GM19043 (cell line): Measurements from ENCODE around the gene MYL6.
"Not testable (repeated sequence)": the region's sequence is repeated elsewhere in the genome, so short reads cannot be mapped to it uniquely, and the experiment has no call there.

Experiments
- ATAC-seq: cut with Tn5 transposase; IDR thresholded peaks from one replicate; pipeline ENCODE4 v1.9.1; 2021; ENCODE audit warnings: low read depth; ENCODE audit not compliant: unreplicated experiment

Gene MYL6

GRCh38 chr12:56158029-56158925, at the start of gene MYL6:
Gene MYL6 (plus strand): TSS chr12:56158359. CDS start chr12:56158402, 43 bp downstream.
- ATAC-seq = peak; percentile 87

DNA sequence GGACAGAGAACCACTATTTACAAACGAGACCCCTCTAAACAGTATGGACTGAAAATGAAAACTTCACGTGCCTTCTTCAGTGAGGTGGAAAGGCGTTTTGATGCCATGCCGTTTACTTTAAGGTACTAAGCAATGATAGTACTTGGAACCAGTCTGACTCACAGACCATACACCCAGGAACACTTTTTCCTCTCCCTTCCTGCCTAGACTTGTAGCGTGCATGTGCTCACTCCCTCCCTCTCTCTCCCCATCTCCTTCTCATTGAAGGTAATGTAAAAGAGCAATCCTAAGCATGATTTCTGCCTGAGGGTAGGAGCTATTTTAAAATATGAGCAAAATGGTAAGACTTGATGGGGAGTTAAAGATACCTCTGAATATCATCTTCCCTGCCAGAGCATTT, 47.6 kb upstream of the MYL6 start:
- ATAC-seq = no peak

DNA sequence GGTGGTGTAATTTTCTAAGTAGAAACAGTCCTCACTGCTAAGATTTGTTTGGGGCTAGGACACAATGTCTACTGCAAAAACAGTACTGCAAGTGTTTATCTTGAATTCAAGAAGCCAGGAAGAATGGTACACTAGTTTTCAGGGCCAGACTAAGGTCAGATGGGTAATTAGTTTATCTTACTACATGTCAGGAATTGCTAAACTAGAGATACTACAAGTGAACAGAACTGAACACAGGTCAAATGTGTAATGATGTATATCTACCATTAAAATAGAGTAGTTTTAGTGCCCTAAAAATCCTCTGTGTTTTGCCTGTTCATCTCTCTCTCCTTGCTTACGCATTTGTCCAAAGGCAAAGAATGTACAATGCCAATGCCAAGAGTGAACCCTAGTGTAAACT, 44.1 kb upstream of the MYL6 start:
- no peak for ATAC-seq

DNA sequence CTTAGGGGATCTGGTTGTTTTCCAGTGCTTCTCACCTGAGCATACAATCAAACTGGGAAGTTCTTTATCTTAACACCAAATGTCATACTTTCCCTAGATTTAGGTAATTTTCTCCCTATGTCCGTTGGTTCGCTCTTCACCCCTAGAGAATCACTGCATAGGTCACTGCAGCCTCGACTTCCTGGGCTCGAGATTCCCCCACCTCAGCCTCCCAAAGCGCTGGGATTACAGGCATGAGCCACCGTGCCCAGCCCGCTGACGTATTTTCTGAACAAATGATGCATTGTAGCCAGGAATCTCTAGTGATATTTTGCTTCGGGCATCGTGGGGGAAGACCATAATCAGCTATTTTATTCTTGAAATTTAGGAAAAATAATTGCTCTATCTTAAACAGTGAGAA, 42.8 kb upstream of the MYL6 start:
- no peak for ATAC-seq

- ATAC-seq = peak; percentile 45
These were observed 41.7 kb upstream of the MYL6 start, which contains the start of gene RPL41 for GRCh38 chr12:56116267-56117081. Gene RPL41 (plus strand): TSS chr12:56116633.

GRCh38 chr12:56117082-56117706, 41.0 kb upstream of the MYL6 start:
- not testable (repeated sequence) for ATAC-seq

DNA sequence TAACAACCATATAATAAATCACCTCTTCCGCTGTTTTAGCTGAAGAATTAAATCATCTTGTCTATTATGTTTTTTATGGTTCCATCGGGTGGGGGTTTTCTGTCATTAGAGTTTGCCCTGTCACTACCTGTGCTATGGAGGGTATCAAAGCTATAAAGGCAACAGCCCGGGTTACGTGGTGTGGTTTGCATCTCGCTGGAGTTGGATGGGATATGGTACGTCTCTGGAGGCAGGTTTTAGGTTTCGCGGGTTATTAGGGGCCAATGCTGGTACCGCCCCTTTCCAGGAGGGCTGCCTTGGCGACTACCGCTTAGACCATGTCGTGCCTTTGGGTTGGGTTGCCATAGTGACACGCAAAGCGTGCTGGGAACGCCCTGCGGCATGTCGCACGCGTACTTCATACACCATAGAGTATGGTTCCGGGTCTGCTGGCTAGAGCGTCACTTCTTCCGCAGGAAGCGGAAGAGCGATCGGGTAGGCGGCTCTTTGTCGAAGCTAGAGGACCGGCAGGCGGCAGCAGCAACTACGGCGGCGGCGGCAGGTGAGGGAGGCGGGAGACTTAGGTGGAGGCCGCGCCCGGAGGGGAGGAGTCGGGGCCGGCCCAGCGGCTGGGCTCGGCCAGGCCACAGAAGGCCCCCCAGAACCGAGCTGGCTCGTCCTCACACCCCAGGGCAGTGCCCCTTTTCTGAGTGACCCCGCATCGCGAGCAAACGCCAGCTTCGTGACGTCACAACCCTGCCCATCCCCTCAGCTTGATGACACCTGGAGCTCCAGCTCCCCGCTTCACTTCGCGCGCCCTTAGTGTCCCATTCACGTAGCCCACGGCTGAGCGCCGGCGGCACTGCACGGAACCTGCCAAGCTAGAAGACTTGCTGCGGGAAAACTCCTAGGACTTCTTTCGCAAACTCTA, 40.1 kb upstream of the MYL6 start, which contains the start of gene ZC3H10:
Gene ZC3H10 (plus strand): TSS at position 489 of the 910 bp plus-strand sequence. CDS start 2,297 bp downstream, outside the sequence.
- peak; percentile 77 for ATAC-seq

GRCh38 chr12:56118688-56119357, 39.3 kb upstream of the MYL6 start:
- ATAC-seq = no peak

DNA sequence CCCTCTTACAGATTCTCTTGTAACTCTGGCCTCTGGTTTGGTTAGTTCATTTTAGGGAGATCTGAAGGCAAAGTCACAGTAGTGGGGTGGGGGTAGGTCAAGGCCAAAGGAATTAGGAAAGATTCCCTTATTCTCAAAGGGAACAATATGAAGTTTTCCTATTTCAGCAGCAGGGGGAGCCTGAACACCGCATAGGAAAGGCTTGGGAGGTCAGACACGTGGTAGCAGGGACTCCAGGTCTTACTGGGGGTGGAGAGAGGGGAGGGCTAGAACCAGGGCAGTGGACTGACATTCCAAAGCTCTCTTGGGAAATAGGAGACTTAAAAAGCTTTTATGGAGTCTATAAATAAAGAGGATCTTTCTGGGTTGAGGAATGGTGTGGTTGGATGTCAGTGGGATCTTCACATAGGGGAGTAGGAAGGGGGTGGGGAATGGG, 38.8 kb upstream of the MYL6 start:
- ATAC-seq = no peak

DNA sequence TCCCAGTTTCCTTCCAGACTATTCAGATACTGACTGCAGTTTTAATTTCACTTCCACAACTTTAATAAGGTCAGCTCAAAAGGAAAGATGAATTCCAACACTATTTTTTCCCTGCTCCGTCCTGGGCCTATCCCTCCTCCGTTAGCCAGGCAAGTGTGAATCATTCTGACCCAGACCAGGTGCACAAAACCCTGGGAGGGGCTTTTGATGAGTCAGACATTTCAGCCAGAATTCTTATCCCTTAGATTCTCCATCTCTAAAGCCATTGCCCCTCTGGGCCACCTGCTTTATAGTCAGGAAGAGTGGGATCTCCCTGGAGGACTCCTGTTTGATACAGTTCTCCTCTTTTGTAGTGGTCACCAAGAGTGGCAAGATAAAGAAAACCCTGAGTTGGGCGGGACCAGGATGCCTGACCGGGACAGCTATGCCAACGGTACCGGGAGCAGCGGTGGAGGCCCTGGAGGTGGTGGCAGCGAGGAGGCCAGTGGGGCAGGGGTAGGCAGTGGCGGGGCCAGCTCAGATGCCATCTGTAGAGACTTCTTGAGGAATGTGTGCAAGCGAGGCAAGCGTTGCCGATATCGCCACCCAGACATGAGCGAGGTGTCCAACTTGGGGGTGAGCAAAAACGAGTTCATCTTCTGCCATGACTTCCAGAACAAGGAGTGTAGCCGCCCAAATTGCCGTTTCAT, 37.9 kb upstream of the MYL6 start:
- ATAC-seq = no peak

GRCh38 chr12:56121204-56121870, 36.8 kb upstream of the MYL6 start:
- ATAC-seq = no peak

DNA sequence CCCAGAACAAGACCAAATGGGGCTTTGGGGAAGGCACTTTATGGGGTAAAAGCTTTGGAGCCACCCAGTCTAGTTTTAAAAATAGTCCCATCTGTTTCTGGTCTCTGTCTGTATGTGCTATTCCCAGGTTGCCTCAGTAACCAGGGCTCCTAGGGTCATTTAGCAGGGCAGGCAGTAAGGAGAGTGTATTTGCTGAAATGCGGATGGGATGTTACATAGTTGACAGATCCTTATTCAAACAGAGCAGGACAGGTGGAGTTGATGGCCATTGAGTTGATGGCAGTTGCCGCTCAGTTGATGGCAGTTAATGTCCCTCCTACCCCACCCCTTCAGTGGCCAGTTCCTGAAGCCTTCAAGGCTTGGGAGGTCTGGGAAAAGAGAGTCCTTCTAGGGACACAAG, 35.5 kb upstream of the MYL6 start:
- ATAC-seq = no peak

DNA sequence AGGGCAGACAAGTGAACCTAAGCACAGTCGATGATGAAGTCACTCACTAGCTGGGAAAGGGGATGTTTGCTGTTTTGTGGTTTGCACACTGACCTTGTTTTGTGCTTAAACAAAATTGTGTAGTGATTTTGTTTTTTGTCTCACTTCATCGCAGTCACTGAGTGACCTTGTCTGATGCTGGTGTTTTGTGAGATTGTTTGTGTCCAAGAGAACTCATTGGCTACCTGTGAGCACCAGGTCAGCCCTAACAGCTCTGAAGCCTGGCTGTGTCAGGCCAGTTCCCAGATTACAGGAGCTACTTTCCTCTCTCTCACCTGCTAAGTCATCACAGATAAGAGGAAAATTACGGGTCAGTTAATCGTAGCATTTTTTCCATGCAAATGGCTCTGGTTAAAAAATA, 34.0 kb upstream of the MYL6 start:
- no peak for ATAC-seq

- ATAC-seq = no peak
These were observed 31.4 kb upstream of the MYL6 start for GRCh38 chr12:56126732-56127239.

- ATAC-seq = no peak
These were observed 30.7 kb upstream of the MYL6 start for GRCh38 chr12:56127485-56127887.

GRCh38 chr12:56127888-56128669, 30.1 kb upstream of the MYL6 start, which contains the start of gene ESYT1:
Gene ESYT1 (plus strand): TSS chr12:56128267. CDS start chr12:56128320, 53 bp downstream.
- ATAC-seq = peak; percentile 85

GRCh38 chr12:56128670-56129205, 29.4 kb upstream of the MYL6 start:
- ATAC-seq = no peak
